Adrenal gland (tissue), 12 donors: ENCODE data around the gene PLCB1. TPM values are rescaled to one million over a fixed set of nuclear protein-coding genes. Genes with fewer than 3 reads are reported as not detected.

Source experiments
- DNase-seq, 7 donors: peaks; one replicate each; pipeline ENCODE4 v3.0.0-alpha.2; 2019 to 2020
- H3K27ac ChIP-seq, 5 donors: fragments of 200-600 bp; sonication (generic) in 4 of 5; 1 replicate in 3 of 5; 2 replicates in 2 of 5; pipeline versions ENCODE4 v1.5.1 to v1.8.0; 2016 to 2020; ENCODE audit warnings: mild to moderate bottlenecking in 1 of 5
- H3K27me3 ChIP-seq: fragments of 200-600 bp; 2 replicates; pipeline ENCODE4 v1.8.0; 2021
- H3K36me3 ChIP-seq, 2 donors: fragments of 200-600 bp; replicated peaks in 1 of 2; 1 replicate in 1 of 2; 2 replicates in 1 of 2; pipeline versions ENCODE4 v1.5.1 to v1.8.0; 2018 to 2022
- H3K4me1 ChIP-seq, 2 donors: fragments of 200-600 bp; replicated peaks in 1 of 2; 1 replicate in 1 of 2; 2 replicates in 1 of 2; pipeline versions ENCODE4 v1.5.1 to v1.8.0; 2018 to 2021
- H3K4me3 ChIP-seq, 4 donors: fragments of 200-600 bp; sonication (generic) in 3 of 4; one replicate each; pipeline ENCODE4 v1.5.1; 2016 to 2018
- H3K9me3 ChIP-seq, 3 donors: fragments of 200-600 bp; sonication (generic) in 1 of 3; replicated peaks in 1 of 3; 1 replicate in 2 of 3; 2 replicates in 1 of 3; pipeline versions ENCODE4 v1.5.1 to v1.8.0; 2016 to 2021
- POLR2A ChIP-seq, 2 donors: fragments of 450-650 bp; IDR thresholded peaks; one replicate each; pipeline ENCODE4 v1.6.1; 2017; ENCODE audit warnings: antibody characterized with exemption in 2 of 2, mild to moderate bottlenecking in 2 of 2, moderate library complexity in 1 of 2
- WGBS, 4 donors: extraction: QIAGEN DNeasy Blood & Tissue Kit in 2 of 4; methylation state at CpG; one replicate each; pipeline versions ENCODE4 v1.1.5 to v1.1.7; 2013 to 2017; 5-methylcytosine and 5-hydroxymethylcytosine counted together
- intact Hi-C, 2 donors: fragments of 100-400 bp; cut with DNase I; formaldehyde crosslinking; loops; one replicate each; pipeline versions ENCODE4 v1.14.1 to v1.15.0; 2022 to 2023
- polyA plus RNA-seq, 3 donors: library from polyadenylated mRNA; stranded (reverse); fragments of 200-250 nt in 2 of 3; fragments of 350-450 nt in 1 of 3; fragmentation: Illumina TruSeq in 1 of 3; extraction: RNeasy Lipid Tissue Mini Kit (QIAGEN cat#74804) in 1 of 3; gene quantifications; one replicate each; pipeline ENCODE4 v1.2.3, GENCODE V29; 2013 to 2014
- total RNA-seq, 9 donors: library from RNA; depleted of rRNA in 4 of 9; stranded (reverse); fragments of >200 nt in 4 of 9; fragments of 120-200 nt in 1 of 9; fragmentation: NEBNext Ultra II Directional in 1 of 9; extraction: Animal tissue kit (Norgen Biotek cat#: 25700) in 1 of 9; gene quantifications; one replicate each; pipeline versions ENCODE4 v1.1.0 to v1.2.4, GENCODE V29; 2013 to 2023
- TF ChIP-seq, protein P1 (sequence below), 6 experiments: fragments of 450-650 bp in 4 of 6; fragments of 200-600 bp in 2 of 6; sonication (generic) in 1 of 6; IDR thresholded peaks; 1 replicate in 5 of 6; 2 replicates in 1 of 6; pipeline versions ENCODE4 v1.5.1 to v1.8.0; 2016 to 2021; ENCODE audit warnings: antibody characterized with exemption in 6 of 6, mild to moderate bottlenecking in 2 of 6, moderate library complexity in 1 of 6
- donor health status: healthy with polysubstance abuse.
- donor health status: Bipolar disorder and iron deficiency.
- donor health status: DM: yes; HTN: yes; CAD: no.
- donor health status: DM: no; HTN: no; CAD: no.
- donor health status: DM: no; HTN: no; CAD: no.
- donor health status: DM: yes; HTN: yes; CAD: no.

Gene PLCB1
- total and polyA plus RNA-seq, 12 donors, result 7.7 to 56.6 (median 27.9) TPM

DNA sequence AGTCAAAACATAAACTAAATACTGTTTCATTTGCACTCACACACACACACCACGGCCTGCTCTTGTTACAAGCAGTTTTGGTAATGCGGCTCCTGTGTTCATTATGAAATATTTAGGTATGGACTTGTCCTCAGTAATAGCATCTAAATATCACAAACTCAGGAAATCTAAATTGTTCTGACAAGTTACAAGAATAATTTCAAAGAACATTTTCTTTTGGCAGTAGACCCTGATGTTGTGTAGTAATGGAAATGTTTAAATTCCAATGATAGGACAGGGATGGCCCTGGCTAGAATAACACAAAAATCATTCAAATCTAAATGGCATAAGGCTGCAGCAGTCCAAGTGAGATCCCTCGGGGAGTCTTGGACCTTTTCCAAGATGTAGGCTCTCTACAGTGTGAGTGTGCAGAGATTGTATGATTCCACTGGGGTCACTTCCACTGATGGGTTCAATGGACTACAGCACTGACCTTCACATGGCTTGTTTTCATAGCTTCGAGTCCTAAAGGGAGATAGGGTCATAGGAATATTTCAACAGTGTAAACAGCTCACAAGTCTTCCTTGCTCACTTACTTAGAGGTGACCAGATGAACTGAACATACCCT is 726.2 kb downstream of the PLCB1 start:
- TF ChIP-seq POLR2A (IDR thresholded peaks at IDR 0.05), result no peak
- TF ChIP-seq, protein P1, sequence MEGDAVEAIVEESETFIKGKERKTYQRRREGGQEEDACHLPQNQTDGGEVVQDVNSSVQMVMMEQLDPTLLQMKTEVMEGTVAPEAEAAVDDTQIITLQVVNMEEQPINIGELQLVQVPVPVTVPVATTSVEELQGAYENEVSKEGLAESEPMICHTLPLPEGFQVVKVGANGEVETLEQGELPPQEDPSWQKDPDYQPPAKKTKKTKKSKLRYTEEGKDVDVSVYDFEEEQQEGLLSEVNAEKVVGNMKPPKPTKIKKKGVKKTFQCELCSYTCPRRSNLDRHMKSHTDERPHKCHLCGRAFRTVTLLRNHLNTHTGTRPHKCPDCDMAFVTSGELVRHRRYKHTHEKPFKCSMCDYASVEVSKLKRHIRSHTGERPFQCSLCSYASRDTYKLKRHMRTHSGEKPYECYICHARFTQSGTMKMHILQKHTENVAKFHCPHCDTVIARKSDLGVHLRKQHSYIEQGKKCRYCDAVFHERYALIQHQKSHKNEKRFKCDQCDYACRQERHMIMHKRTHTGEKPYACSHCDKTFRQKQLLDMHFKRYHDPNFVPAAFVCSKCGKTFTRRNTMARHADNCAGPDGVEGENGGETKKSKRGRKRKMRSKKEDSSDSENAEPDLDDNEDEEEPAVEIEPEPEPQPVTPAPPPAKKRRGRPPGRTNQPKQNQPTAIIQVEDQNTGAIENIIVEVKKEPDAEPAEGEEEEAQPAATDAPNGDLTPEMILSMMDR (IDR thresholded peaks at IDR 0.05), result no peak
- peaks cover 0 to 20% of the 10 kb centered on the region in 2 donors for H3K4me1 ChIP-seq
- intact Hi-C loops, result no loop called here
- DNase-seq, result peak in 3 of 7 donors; percentile 11 to 33 (median 18)
- no peaks in the 10 kb centered on the region for H3K27me3 ChIP-seq
- WGBS, 4 donors, result 46 to 62% (median 54%) methylated on average over 4 of the region's 4 CpGs
- H3K27ac ChIP-seq, result peak overlapping the region in 1 of 5 donors; percentile 36
- no peaks in the 10 kb centered on the region for H3K36me3 ChIP-seq
- no peak overlapping the region for H3K4me3 ChIP-seq
- no peaks in the 10 kb centered on the region for H3K9me3 ChIP-seq

DNA sequence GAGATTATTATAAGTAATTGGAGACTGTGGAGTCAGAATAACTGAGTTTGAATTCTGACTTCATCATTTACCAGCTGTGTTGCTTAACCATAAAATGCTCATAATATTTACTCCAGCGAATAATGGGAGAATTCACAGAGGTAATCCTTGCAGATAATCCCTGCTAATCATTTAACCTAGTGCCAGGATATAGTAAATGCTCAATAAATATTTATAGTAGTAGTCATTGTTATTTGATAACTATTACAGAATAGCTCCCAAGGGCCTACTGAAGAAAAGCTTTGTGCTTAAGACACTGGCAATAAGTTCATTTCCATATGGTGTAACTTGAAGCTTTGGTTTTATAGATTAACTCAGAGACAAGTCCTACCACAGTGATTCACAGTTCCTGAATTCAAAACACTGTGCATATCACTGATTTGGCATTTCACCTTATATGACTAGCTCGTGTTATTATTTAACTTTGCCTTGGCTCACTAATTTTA is 728.0 kb downstream of the PLCB1 start:
- H3K27me3 ChIP-seq, result no peaks in the 10 kb centered on the region
- no peak overlapping the region for H3K27ac ChIP-seq
- no peaks in the 10 kb centered on the region for H3K9me3 ChIP-seq
- H3K4me3 ChIP-seq, result no peak overlapping the region
- no peak for DNase-seq
- no peaks in the 10 kb centered on the region for H3K36me3 ChIP-seq
- WGBS, 4 donors, result 67 to 88% (median 69%) methylated on average over 2 of the region's 2 CpGs
- TF ChIP-seq POLR2A (IDR thresholded peaks at IDR 0.05), result no peak
- TF ChIP-seq, protein P1 (IDR thresholded peaks at IDR 0.05), result no peak
- intact Hi-C loops, result no loop called here
- H3K4me1 ChIP-seq, result peaks cover 0 to 7% of the 10 kb centered on the region in 2 donors

DNA sequence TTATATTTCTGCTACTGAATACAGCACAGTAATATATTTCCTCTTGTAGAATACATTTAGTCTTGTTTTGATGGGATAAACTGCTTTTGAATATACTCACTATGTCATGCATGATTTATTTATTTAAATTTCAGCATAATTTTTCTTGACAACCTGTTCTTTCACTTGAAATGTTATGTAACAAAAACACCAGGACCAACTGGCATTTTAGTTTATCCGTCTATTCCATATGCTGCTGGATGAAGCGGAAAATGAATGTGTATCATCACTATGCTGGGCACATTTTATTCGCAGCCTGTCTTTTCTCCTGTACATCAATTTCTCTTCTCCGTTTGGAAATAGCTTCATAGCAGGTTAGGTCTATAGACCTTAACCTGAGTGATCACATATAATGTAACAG is 730.0 kb downstream of the PLCB1 start:
- Histone ChIP-seq H3K4me1 (no peaks in the 10 kb centered on the region), H3K36me3 (no peaks in the 10 kb centered on the region), H3K9me3 (no peaks in the 10 kb centered on the region), H3K4me3 (no peak overlapping the region), H3K27me3 (no peaks in the 10 kb centered on the region), H3K27ac (no peak overlapping the region)
- DNase-seq, result no peak
- intact Hi-C loops, result no loop called here
- 93 to 97% (median 94%) methylated on average over 4 of the region's 4 CpGs for WGBS, 4 donors
- TF ChIP-seq, protein P1 (IDR thresholded peaks at IDR 0.05), result no peak
- TF ChIP-seq POLR2A (IDR thresholded peaks at IDR 0.05), result no peak

DNA sequence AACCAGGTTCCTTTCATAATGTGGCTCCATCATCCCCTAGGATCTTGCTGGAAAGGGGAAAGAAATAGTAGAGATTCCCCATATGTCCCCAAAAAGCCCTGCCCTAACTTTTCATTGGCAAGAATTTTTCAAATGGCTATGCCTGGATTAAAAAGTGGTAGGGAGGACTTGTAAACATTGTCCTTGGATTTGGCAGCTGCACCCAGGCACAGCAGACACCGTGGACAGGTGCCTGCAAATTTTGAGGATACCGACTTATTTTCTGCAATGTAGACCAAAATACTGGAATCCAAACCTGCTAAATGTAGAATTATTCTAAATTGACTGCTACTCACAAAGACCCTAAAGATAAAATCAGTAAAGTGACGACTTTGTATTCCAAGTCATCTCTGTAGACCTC is 733.6 kb downstream of the PLCB1 start:
- intact Hi-C loops, result no loop called here
- DNase-seq, result no peak
- WGBS, 4 donors, result 97 to 100% (median 98%) methylated on average over 3 of the region's 3 CpGs
- no peak for TF ChIP-seq POLR2A (IDR thresholded peaks at IDR 0.05)
- TF ChIP-seq, protein P1 (IDR thresholded peaks at IDR 0.05), result no peak
- no peaks in the 10 kb centered on the region for H3K9me3 ChIP-seq
- no peak overlapping the region for H3K4me3 ChIP-seq
- H3K36me3 ChIP-seq, result no peaks in the 10 kb centered on the region
- H3K4me1 ChIP-seq, result no peaks in the 10 kb centered on the region
- H3K27me3 ChIP-seq, result no peaks in the 10 kb centered on the region
- H3K27ac ChIP-seq, result no peak overlapping the region
